AG09319 (cell line): ENCODE measurements around the gene STX1B.
A peak's percentile ranks its signal among the peaks of the same experiment; 100 is the strongest.

Source experiments
- DNase-seq: peaks from one replicate; pipeline ENCODE4 v3.0.0-alpha.2; 2010; ENCODE audit warnings: low read depth; ENCODE audit errors: extremely low read depth
- TF ChIP-seq, protein P1 (sequence below): IDR thresholded peaks from 2 replicates; pipeline ENCODE4 v1.5.1; 2011; ENCODE audit warnings: low read depth, mild to moderate bottlenecking, inconsistent platforms, low read length, moderate library complexity

Gene STX1B

DNA sequence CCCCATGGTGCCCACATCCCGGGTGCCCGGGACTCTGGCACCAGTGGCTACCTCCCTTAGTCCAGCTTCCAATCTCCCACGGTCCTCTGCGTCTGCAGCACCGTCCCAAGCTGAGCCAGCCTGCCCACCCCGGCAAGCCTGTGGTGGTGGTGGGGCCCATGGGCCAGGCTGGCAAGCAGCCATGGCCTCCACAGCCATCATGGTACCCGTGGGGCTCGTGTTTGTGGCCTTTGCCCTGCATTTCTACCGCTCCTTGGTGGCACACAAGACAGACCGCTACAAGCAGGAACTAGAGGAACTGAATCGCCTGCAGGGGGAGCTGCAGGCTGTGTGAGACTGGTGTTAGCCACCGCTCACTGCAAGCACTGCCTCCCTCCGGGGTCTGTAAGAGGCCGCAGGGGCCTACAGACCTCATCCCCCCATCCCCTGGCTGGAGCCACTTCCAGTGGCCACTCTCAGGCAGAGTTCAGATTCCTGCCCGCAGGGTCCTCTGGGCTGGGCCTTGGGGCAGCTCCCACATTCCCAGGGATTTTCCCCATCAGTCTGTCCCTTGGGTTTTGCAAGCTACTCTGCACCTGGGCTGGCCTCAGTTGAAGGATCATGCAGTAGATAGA is 56.8 kb downstream of the STX1B start:
- TF ChIP-seq, protein P1, sequence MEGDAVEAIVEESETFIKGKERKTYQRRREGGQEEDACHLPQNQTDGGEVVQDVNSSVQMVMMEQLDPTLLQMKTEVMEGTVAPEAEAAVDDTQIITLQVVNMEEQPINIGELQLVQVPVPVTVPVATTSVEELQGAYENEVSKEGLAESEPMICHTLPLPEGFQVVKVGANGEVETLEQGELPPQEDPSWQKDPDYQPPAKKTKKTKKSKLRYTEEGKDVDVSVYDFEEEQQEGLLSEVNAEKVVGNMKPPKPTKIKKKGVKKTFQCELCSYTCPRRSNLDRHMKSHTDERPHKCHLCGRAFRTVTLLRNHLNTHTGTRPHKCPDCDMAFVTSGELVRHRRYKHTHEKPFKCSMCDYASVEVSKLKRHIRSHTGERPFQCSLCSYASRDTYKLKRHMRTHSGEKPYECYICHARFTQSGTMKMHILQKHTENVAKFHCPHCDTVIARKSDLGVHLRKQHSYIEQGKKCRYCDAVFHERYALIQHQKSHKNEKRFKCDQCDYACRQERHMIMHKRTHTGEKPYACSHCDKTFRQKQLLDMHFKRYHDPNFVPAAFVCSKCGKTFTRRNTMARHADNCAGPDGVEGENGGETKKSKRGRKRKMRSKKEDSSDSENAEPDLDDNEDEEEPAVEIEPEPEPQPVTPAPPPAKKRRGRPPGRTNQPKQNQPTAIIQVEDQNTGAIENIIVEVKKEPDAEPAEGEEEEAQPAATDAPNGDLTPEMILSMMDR, result peak; percentile 74
- DNase-seq, result no peak

DNA sequence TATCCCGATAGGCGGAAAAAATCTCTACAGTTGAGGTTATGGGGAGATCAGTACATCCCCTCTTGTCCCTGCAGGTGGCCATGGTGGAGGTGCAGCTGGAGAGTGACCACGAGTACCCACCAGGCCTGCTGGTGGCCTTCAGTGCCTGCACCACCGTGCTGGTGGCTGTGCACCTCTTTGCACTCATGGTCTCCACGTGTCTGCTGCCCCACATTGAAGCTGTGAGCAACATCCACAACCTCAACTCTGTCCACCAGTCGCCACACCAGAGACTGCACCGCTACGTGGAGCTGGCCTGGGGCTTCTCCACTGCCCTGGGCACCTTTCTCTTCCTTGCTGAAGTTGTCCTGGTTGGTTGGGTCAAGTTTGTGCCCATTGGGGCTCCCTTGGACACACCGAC is 57.3 kb downstream of the STX1B start:
- no peak for DNase-seq
- TF ChIP-seq, protein P1, result no peak

DNA sequence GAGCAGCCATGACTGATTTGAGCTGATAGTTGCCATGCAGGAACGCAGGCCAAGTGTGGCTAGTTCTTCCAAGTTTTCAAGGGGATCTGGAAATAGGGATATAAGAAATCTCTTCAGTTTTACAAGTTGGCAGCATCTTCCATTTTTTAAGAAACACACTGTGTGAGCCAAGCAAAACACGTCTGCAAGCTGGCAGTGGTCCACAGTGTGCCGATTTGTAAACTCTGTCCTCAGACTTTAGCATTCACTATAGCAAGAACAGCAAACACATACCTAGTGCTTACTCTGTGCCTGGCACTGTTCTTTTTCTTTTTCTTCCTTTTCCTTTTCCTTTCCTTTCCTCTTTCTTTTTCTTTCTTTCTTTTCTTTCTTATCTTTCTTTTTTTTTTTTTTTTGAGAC is 58.7 kb downstream of the STX1B start:
- no peak for DNase-seq
- TF ChIP-seq, protein P1, result no peak

- TF ChIP-seq, protein P1, result no peak
- DNase-seq, result no peak
Observed at GRCh38 chr16:30951193-30951592, 59.2 kb downstream of the STX1B start.

DNA sequence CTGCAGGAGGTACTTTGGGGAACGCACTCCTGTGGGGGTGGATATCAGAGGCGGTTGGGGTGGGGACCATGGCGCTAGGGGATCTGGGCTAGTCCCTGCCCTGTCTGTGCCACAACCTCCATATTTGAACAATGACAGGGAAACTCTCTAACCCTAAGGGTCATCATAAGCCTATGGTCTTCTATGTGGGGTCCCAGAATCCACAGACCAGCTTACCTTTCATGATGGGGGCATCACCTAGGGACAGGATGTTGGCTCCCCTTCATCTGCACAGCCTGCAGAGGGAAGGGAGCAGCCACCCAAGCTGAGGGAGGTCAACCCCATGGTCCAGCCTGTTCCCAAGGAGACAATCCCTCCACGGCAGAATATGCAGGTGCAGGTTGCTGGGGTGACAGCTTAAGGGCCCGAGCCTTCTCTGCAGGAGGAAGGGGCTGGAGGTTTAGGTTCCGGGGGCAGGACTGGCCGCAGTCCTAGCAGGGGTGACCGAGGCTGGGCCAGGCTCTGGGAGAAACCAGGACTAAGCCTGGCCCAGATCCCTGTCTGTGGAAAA is 59.8 kb downstream of the STX1B start:
- DNase-seq, result no peak
- TF ChIP-seq, protein P1, result no peak

DNA sequence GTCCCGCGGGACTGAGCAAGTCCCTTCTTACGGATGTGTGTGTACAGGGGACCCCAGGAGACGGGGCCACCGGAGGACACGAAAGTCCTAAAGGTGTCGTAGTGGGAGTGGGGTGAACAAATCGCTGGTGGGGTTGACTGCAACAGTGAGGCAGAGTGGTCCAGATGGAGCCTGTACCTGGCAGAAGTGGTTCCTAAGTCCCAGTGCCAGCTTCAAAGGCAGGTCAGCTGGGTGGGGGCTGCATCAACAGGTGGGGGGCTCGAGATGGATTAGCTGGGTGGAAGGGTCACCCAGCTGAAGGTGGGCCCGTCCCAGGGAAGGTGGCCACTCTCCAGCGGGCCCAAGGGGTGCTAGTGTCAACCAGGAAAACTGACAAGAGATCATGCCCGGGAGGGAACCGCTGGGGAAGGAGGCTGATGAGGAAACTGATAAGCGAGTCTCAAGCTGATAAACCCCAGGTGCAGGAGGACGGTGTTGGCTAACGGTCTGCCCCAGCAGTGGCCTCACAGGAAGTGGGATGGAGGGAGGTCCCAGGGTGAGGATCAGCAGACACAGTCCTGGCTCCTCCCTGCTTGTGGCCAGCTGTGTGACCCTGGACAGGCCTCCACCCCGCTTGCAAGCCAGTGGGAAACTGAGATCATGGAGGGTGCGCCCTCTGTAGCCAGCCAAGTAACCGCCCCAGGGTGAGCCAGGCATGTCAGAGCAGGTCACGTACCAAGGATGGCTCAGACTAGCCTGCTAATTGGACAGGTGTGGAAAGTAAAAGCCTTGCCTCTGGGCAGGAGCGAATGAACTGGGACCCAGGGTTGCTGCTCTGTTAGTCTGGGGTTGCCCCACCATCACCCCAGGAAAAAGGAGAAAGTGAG is 60.6 kb downstream of the STX1B start:
- TF ChIP-seq, protein P1, result peak; percentile 7
- DNase-seq, result peak; percentile 81
